ENCODE measurements around the gene NXPH1.
"Not testable (repeated sequence)": the region's sequence is repeated elsewhere in the genome, so short reads cannot be mapped to it uniquely, and the experiment has no call there.

The NXPH1 gene

DNA sequence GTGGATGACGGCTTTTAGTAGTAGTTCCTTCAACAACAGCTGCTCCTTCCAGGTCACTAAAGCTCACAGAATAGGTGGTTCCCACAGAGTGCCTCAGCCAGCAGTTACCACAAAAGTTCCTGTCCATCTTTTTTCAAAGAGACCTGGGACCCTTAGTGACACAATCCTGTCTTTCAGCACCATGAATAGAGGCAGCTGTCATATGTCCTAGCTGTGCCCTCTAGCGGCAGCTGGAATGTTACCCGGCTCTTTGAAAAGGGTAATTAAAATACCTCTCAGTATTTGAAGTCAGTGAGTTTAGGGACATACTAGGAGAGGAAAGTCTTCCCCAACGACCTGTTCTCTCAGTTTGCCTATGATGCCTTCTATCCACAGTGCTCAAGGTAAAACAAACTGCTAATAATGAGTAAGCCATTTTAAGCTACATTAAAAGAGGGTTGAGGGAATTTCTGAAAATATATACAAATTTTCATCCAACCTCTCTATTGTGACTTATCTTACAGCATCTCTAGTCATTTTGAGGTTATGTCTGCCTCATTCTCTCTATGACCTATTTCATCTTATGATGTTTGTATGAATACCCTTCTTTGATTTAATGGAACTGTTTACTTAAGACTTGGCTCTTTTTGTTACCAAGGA is 290.8 kb downstream of the NXPH1 start:
- DNase-seq = peak in 9 of 14 donors; percentile 2 to 28 (median 9)

GRCh38 chr7:8731756-8732155 is 298.3 kb downstream of the NXPH1 start:
- DNase-seq = not testable (repeated sequence)

DNA sequence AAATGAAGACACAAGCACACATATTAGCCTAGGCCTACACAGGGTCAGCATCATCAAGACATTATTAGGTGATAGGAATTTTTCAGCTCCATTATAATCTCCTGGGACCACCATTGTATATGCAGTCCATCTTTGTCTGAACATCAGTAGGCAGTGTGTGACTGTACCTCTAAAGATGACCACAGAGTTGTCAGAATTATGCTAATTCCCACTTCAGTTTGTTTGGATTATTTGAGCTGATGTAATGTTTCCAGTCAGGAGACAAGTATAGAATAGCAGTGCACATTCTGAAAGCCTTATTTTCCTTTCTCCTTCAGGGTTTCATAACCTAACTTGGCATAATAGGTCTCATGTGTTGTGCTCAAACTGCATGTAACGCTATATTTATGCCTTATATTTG is 306.4 kb downstream of the NXPH1 start:
- DNase-seq = no peak

DNA sequence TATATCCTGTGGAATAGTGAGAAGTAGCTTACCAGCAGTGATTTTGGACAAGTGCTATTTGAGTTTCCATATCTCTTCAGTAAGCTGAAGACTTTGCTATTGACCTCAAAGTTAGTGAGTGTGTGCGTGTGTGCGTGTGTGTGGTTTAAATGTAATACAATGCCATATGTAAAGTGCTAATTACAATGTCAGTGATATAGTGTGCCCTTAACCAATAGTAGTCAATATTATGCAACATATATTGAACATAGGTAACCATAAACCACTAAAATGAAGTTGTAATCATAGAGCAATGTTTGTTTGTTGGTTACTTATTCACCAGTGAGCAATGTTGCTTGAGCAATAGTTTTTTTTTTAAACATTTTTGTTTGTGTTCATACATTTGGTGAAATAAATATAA is 309.4 kb downstream of the NXPH1 start:
- no peak for DNase-seq

GRCh38 chr7:8747338-8747737 is 313.9 kb downstream of the NXPH1 start:
- no peak for DNase-seq

GRCh38 chr7:8751557-8752231 is 318.3 kb downstream of the NXPH1 start:
- DNase-seq = no peak

- no peak for DNase-seq
Observed at GRCh38 chr7:8753355-8753754, 319.9 kb downstream of the NXPH1 start.

DNA sequence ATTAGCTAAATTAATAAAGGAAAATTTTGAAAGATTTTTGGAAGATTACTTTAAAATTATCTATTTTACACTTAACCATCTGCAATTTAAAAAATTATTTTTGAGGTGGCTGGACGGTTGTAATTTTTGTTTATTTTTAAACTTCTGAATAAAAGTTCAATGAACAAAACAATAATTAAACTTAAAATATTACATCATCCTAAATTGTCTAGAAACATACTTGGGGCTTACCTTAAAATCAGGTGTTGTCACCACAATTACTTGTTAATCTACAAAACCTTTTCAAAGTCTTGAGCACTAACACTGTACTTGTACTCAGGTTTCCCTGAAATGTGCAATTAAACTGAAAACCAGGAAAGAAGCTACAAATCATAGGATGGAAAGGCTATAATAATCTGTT is 328.3 kb downstream of the NXPH1 start:
- DNase-seq = no peak

GRCh38 chr7:8762803-8763202 is 329.4 kb downstream of the NXPH1 start:
- no peak for DNase-seq

DNA sequence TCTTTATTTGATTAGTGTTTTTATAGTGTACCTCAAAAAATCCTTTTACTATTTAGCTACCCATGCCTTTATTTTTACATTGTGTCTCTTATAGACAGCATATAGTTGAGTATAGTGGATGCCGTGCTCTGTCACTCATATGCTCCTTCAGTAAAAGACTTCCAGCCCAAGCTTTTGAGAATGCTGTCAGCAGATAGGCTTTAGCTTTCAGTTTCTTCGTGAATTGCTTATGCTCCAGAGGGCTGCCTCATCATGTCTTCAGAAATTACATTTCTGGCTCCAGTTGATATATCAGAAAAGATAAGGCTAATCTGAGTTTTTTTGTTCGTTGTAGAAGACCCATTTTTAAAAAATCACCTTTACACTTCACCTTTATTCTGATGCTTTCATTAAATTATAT is 332.0 kb downstream of the NXPH1 start:
- no peak for DNase-seq

DNA sequence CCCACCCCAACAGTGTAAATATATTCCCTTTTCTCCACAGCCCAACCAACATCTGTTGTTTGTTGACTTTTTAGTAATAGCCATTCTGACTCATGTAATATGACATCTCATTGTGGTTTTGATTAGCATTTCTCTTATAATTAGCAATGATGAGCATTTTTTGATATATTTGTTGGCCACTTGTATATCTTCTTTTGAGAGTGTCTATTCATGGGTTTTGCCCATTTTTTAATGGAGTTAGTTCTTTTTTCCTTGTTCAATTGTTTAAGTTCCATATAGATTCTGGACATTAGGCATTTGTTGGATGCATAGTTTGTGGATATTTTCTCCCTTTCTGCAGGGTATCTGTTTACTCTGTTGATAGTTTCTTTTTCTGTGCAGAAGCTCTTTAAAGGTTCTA is 340.1 kb downstream of the NXPH1 start:
- DNase-seq = no peak

- DNase-seq = no peak
Observed at GRCh38 chr7:8778459-8778858, 345.1 kb downstream of the NXPH1 start.

DNA sequence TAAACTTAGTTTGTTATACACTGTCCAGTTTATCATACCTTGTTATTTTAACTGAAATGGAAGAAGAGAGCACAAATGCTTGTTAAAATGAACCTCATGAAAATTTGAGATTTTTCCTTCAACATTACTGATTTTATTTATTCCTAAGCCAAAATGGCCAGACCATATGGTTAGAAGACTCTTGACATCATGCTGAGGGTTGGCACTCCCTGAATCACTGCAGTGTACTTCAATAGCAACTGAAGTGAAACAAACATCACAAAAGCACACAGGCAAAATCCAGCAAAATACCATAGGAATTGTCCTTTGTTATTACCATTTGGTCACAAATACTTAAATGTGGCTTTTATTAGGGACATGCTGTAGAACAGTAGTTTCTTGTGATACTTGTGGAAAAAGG is 347.8 kb downstream of the NXPH1 start:
- peak in 1 of 14 donors; percentile 55 for DNase-seq

- DNase-seq = no peak
Observed at GRCh38 chr7:8783229-8783628, 349.8 kb downstream of the NXPH1 start.

DNA sequence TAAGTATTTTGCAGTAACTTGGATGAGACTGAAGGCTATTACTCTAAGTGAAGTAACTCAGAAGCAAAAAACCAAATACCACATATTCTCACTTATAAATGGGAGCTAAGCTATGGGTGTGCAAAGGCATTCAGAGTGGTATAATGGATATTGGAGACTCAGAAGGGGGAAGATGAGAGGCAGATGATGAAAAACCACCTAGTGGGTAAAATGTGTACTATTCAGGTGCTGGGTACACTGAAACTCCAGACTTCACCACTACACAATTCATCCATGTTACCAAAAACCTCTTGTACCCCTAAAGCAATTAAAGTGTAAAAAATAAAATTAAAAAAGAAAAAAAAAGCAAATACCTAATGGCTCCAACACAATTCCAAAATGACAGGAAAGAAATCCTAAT is 351.7 kb downstream of the NXPH1 start:
- DNase-seq = no peak

DNA sequence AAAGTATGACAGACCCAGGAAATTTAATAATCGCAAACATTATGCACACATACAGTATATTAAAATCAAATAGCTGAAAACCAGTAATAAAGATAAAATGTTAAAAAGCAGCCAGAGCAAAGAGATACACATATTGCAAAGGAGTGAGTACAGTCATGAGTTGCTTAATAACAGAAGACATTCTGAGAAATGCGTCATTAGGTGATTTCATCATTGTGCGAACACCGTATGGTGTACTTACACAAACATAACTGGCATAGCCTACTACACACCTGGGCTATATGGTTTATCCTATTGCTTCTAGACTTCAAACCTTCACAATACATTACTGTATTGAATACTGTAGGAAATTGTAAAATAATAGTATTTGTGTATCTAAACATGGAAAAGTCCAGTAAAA is 367.6 kb downstream of the NXPH1 start:
- DNase-seq = no peak

All from C1 segment of cervical spinal cord (tissue), 14 donors.